ENCODE results near the gene BRINP1. TPM values are rescaled to one million over a fixed set of nuclear protein-coding genes. Genes with fewer than 3 reads are reported as not detected.

Gene BRINP1
- total RNA-seq, 1 experiment from 2014 or later: 42.7 TPM

DNA sequence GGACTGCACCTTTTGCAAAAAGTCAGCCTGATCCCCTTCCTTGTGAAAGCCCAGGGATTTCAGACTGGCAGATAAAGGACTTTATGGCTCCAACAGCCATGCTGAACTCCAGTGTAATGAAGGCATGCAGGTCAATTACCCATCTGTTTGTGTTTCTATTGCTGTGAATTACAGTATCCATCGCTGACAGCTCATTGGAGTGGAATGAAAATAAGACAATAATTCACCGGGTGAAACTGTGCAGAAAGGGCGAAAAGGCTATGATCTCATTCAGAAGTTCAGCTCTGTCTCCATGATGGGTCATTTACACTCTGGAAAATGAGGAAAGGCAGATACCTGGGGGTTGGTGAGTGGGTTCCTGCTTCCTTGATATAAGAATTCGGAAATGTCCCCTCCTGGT, 148.0 kb downstream of the BRINP1 start:
- Histone ChIP-seq H3K27me3 (no peaks in the 10 kb centered on the region), H3K4me1 (peaks cover 16% of the 10 kb centered on the region), H3K4me3 (no peak overlapping the region), H3K9me3 (replicated peaks) (no peaks in the 10 kb centered on the region), H3K27ac (no peak overlapping the region), H3K36me3 (0 out of 2 replicates have a peak, but pooled peaks cover 3% of the 10 kb centered on the region)
- DNase-seq: no peak

DNA sequence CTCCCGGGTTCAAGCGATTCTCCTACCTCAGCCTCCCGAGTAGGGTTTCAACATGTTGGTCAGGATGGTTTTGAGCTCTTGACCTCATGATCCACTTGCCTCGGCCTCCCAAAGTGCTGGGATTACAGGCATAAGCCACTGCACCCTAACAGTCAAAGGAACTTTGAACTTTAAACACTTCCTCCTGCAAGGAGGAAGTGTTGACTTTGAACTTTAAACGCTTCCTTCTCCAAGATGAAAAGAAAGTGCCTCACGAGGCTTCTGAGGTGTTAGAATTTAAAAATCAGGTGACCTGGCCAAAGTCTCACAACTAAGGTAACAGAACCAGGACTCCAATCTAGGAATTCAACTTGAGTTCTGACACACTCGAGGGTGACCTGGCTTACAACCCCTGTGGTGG, 150.9 kb downstream of the BRINP1 start:
- H3K9me3 ChIP-seq (replicated peaks): no peaks in the 10 kb centered on the region
- H3K27ac ChIP-seq: no peak overlapping the region
- no peak for DNase-seq
- no peaks in the 10 kb centered on the region for H3K27me3 ChIP-seq
- H3K4me3 ChIP-seq: no peak overlapping the region
- peaks cover 3% of the 10 kb centered on the region for H3K4me1 ChIP-seq
- 0 out of 2 replicates have a peak, but pooled peaks cover 8% of the 10 kb centered on the region for H3K36me3 ChIP-seq

DNA sequence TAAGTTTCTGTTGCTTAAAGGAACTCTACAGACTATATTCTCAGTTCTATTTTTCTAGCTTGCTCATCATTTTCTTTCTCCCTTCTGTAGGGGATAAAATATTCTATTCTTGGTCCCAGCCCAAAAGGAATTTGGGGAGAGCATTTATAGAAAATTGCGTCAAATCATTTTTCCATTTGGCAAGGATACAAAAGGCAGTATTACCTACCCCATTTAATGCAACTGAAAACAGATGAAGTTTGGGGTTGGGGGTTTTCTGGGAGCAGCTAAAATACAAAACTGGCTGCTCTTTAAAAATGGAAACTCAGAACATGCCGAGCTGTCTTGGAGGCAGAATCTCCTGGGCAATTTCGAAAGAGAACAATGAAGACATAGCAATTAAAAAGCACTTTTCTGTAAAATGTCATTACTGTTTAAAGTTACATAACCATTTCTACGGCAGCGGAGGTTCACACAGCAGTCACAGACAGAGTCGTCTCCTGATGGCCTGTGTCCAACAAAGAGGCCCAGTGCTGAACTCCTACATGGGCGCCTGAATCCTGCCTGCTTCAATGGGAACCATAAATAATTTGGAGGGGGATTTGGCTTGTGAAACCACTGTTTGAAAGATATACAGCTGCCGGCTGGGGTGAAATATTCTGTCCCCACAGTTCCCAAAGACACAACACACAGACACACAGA, 152.4 kb downstream of the BRINP1 start:
- no peak overlapping the region for H3K4me3 ChIP-seq
- H3K9me3 ChIP-seq (replicated peaks): no peaks in the 10 kb centered on the region
- DNase-seq: peak; percentile 61 to 81

DNA sequence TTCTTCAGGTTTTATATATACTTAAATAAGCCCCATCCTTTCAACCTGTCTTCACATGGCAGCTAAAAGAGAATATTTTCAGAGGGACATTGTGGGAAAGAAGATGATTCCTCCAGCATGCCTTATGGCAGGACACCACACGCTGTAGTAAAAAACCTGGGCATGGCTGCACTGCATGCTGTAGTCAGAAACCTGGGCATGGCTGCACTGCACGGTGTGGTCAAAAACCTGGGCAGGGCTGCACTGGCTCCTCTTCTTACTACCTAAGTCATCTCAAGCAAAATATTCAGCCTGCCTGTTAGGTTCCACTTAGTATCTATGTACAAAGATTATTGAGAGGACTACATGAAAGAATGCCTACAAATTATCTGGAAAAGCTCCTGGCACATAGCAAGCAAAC, 153.6 kb downstream of the BRINP1 start:
- H3K27ac ChIP-seq: no peak overlapping the region
- H3K4me1 ChIP-seq: peaks cover 3% of the 10 kb centered on the region; the same call in 1 of the 2 replicates
- DNase-seq: no peak

More for the DNA sequence above, 152.4 kb downstream of the BRINP1 start:
- Histone ChIP-seq H3K4me1 (peaks cover 3% of the 10 kb centered on the region; the same call in 1 of the 2 replicates), H3K27me3 (no peaks in the 10 kb centered on the region), H3K27ac (peak overlapping the region; percentile 23; the same call in 1 of the 2 replicates), H3K36me3 (peaks cover 17% of the 10 kb centered on the region)

DNA sequence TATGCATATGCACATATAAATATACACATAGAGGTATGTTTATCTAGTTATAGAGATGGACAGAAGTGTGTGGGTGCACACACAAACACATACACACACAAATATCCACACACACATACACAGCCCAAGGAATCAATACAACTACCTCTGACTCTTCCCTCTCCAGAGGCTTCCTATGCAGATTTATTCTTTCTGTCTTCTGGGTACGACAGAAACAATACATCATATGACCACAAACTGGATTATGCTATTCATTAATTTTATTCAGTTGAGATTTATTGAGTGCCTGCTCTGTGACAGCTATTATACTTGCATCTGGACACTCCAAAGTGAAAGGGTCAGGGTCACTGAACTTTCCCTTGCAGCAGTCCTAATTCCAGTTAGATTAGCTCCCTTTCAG, 155.8 kb downstream of the BRINP1 start:
- Histone ChIP-seq H3K36me3 (peaks cover 21% of the 10 kb centered on the region), H3K27me3 (no peaks in the 10 kb centered on the region), H3K4me1 (peaks cover 3% of the 10 kb centered on the region; the same call in 1 of the 2 replicates), H3K4me3 (no peak overlapping the region), H3K27ac (no peak overlapping the region), H3K9me3 (replicated peaks) (no peaks in the 10 kb centered on the region; the same call in 1 of the 2 replicates)
- no peak for DNase-seq

More for the DNA sequence above, 153.6 kb downstream of the BRINP1 start:
- Histone ChIP-seq H3K9me3 (replicated peaks) (no peaks in the 10 kb centered on the region; the same call in 1 of the 2 replicates), H3K27me3 (no peaks in the 10 kb centered on the region), H3K4me3 (no peak overlapping the region), H3K36me3 (peaks cover 19% of the 10 kb centered on the region)

DNA sequence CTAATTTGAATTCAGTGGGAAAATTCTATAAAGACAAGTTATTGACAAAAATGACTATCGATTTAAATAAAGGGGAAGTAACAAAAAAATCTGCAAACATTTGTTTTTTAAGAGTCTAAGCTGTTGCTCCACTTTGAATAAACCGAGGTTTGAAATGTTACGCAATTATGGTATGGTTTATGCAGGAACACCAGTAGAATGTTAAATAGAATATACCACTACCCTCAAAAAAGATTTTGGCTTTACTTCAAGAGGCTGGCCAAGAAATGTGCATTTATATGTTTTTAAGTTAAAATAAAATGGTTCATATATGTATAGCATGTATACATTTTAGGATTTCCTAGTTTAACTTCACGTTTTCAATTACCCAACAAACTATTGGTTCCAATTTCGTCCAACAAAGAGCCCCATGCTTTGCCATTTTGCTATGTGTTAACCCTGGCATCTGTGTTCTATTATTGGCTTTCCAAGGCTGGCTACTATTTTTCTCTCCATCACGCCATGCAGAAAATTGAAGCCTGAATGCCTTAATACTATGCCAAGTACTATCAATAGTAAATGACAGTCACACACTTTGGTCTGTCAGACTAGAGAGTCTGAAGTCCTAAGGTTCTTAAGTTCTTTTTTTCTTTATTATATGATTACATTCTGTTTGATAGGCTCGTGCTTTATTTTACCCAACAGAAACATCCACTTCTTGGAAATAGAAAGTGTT, 171.2 kb downstream of the BRINP1 start:
- H3K9me3 ChIP-seq (replicated peaks): no peaks in the 10 kb centered on the region; the same call in 1 of the 2 replicates
- H3K36me3 ChIP-seq: peaks cover 2% of the 10 kb centered on the region
- no peak overlapping the region for H3K27ac ChIP-seq
- H3K4me1 ChIP-seq: no peaks in the 10 kb centered on the region
- H3K27me3 ChIP-seq: no peaks in the 10 kb centered on the region
- no peak for DNase-seq
- H3K4me3 ChIP-seq: no peak overlapping the region

DNA sequence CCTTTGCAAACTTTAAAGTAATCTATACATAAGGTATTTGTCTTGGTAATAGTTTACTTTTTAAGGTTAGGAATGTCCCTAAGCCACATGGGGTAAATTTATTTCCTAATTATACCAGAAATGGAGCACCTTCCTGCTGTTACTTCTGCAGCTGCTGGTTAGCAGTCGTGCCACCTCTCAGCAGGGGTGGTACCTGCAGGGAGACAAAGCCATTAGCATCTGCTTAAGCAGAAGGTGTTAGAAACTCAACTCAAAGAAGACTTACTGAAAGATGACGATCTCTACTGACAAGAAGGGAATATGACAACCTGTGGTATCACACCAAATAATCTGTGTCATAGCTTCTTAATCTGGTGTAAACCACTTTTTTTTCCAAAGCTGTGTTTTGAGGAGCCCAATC, 173.7 kb downstream of the BRINP1 start:
- no peak for DNase-seq
- no peaks in the 10 kb centered on the region for H3K27me3 ChIP-seq
- no peaks in the 10 kb centered on the region for H3K4me1 ChIP-seq
- no peak overlapping the region for H3K4me3 ChIP-seq
- H3K9me3 ChIP-seq (replicated peaks): no peaks in the 10 kb centered on the region; the same call in 1 of the 2 replicates
- H3K27ac ChIP-seq: no peak overlapping the region
- H3K36me3 ChIP-seq: no peaks in the 10 kb centered on the region; the same call in none of the 2 replicates

DNA sequence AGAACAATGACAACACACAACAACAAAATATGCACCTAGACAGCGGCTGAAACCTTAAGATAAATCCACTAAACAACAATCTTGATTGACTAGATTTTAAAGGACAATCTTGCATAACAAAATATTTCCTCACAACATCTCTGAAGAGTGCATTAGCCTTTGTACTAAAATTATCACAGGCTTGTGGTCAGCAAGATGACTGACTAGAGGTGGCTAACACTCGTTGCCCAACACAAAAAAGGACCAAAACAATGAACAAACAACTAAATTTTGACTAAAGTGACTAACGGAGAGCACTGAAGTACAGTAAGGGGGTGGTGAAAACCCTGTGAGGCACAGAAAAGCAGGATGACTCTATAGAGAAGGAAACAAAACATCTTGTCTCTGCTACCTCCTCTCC, 183.9 kb downstream of the BRINP1 start:
- Histone ChIP-seq H3K9me3 (replicated peaks) (0 out of 2 replicates have a peak, but pooled peaks cover 2% of the 10 kb centered on the region), H3K4me1 (no peaks in the 10 kb centered on the region), H3K36me3 (peaks cover 7% of the 10 kb centered on the region), H3K27ac (no peak overlapping the region), H3K4me3 (no peak overlapping the region), H3K27me3 (no peaks in the 10 kb centered on the region)
- DNase-seq: no peak

DNA sequence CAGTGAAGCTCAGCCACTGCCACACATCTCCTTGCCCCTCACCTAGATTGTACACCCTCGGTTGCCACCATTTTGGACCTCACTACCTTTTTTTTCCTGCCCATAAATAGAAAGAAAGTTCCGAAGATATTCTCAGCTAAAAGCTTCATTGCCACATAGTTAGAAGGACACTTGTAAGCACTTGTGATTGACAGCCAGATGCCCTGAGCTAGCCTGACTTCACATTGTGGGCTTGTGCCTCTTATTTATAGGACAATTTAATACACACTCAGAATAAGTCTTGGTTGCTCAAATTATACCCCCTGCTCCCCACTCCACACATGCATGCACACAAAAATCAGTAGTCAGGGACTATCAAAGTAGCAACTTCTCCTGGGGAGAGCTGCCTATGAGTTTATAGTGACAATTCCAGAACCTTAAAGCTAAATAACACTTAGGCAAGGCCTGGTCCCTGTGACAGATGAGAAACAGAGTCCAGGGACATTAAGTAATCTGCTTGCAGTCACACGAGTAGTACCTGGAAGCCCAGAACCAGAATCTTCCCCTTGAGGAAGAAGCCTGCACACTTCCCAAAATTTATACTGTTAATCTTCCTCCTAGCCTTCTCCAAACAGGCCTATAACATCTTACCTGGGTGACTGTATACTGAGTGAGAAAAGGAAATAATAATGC, 184.8 kb downstream of the BRINP1 start:
- Histone ChIP-seq H3K36me3 (peaks cover 4% of the 10 kb centered on the region), H3K27ac (no peak overlapping the region), H3K27me3 (no peaks in the 10 kb centered on the region), H3K4me1 (no peaks in the 10 kb centered on the region), H3K4me3 (no peak overlapping the region), H3K9me3 (replicated peaks) (0 out of 2 replicates have a peak, but pooled peaks cover 2% of the 10 kb centered on the region)
- no peak for DNase-seq

DNA sequence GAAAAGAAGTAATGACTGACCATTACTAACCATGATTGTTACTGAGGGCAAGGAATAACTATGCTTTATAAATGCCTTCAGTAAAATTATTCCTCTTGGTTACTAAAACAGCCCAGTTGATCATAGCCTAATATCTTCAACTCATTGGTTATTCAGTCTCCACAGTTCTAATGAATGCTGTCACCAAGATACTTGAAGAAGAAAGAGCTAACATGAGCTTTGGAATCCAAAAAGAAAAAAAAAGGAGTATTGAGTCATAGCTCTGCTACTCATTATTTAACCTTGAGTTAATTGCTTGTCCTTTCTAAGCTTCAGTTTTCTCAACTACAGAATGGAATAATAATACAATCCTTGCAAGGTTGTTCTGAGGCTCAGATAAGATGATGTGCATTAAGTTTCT, 187.7 kb downstream of the BRINP1 start:
- no peaks in the 10 kb centered on the region; the same call in 1 of the 2 replicates for H3K36me3 ChIP-seq
- no peak overlapping the region for H3K27ac ChIP-seq
- DNase-seq: no peak
- H3K4me3 ChIP-seq: no peak overlapping the region
- 0 out of 2 replicates have a peak, but pooled peaks cover 2% of the 10 kb centered on the region for H3K9me3 ChIP-seq (replicated peaks)
- no peaks in the 10 kb centered on the region for H3K4me1 ChIP-seq
- H3K27me3 ChIP-seq: no peaks in the 10 kb centered on the region

DNA sequence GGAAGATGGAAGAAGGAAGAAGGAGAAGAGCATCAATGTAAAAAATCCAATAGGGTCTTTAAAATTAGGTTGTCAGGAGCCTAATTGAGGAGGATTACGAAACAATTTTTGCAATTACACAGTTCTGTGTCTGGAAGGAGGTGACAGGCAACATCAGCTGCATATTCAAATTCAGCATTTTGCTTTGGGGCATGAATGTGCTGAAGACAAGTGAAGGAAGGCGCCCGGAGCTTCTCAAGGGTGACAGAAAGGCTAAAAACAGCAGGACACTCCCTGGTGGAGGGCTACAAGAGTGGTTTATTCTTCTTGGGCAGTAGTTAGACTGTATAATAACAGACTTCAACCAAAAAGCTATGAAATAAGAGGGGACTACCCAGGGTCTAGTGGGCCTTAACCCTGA, 188.3 kb downstream of the BRINP1 start:
- H3K27ac ChIP-seq: no peak overlapping the region
- H3K4me1 ChIP-seq: no peaks in the 10 kb centered on the region
- no peak for DNase-seq
- no peaks in the 10 kb centered on the region; the same call in 1 of the 2 replicates for H3K36me3 ChIP-seq
- H3K27me3 ChIP-seq: no peaks in the 10 kb centered on the region
- H3K4me3 ChIP-seq: no peak overlapping the region
- 0 out of 2 replicates have a peak, but pooled peaks cover 2% of the 10 kb centered on the region for H3K9me3 ChIP-seq (replicated peaks)

DNA sequence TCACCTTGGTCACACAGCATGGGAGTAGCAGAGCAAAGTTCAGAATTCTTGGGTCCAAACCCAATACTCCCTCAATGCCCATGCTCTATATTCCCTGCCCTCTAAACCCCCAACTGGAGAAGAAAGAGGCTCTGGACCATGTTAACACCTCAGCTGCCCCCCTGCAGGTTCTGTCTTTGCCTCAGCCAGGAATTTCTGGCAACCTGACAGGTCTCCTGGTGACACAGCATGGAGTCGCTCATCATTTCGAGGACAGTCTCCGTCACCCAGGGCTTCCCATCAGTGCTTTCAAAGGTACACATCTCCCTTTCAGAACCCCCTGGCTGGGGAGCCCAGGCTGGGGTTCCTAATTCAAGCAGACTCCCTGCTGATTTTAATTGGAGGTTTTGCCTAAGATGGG, 189.5 kb downstream of the BRINP1 start:
- no peaks in the 10 kb centered on the region for H3K4me1 ChIP-seq
- no peaks in the 10 kb centered on the region; the same call in 1 of the 2 replicates for H3K36me3 ChIP-seq
- no peaks in the 10 kb centered on the region for H3K27me3 ChIP-seq
- no peak overlapping the region for H3K27ac ChIP-seq
- 0 out of 2 replicates have a peak, but pooled peaks cover 2% of the 10 kb centered on the region for H3K9me3 ChIP-seq (replicated peaks)
- H3K4me3 ChIP-seq: no peak overlapping the region
- no peak for DNase-seq

DNA sequence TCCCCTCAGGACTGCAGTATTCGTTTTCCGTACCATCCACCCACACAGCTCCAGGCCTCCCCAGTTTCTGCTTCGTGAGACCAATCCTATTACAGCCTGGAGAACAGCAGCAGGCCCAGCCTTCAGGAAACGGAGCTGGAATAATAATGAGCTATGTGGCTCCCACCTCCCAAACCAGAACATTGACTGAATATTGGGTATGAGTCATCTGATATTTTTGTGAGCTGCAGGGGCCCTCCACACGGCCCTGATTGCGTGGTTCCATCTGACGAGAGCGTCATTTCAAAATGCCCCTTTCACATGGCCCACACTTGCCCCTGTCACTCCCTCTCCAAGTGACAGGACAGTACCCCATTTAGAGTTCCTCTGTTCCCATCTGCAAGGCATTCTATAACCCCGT, 192.0 kb downstream of the BRINP1 start:
- no peak for DNase-seq
- Histone ChIP-seq H3K4me3 (no peak overlapping the region), H3K36me3 (no peaks in the 10 kb centered on the region; the same call in 1 of the 2 replicates), H3K9me3 (replicated peaks) (0 out of 2 replicates have a peak, but pooled peaks cover 6% of the 10 kb centered on the region), H3K27me3 (no peaks in the 10 kb centered on the region), H3K27ac (no peak overlapping the region), H3K4me1 (no peaks in the 10 kb centered on the region)

DNA sequence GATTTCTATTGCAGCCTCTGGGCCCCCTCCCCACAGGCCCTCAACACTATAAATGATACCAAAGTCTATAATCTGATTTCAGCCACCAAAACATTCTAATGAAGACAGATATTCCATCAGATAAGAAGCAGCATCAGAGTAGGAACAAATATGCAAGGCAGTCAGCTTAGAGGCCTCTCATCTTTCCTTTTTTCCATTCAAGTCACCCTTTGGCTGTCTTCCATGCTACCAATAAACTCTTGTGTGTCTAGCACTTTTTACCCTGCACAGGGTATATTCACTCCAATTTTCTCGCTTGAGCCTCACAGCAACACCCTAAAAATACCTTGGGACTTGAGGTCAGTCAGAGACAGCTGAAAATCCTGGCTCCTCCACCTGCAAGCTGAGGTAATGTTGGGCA, 193.7 kb downstream of the BRINP1 start:
- H3K27me3 ChIP-seq: no peaks in the 10 kb centered on the region
- H3K4me1 ChIP-seq: no peaks in the 10 kb centered on the region
- no peak overlapping the region for H3K27ac ChIP-seq
- H3K9me3 ChIP-seq (replicated peaks): 0 out of 2 replicates have a peak, but pooled peaks cover 6% of the 10 kb centered on the region
- H3K4me3 ChIP-seq: no peak overlapping the region
- no peaks in the 10 kb centered on the region; the same call in 1 of the 2 replicates for H3K36me3 ChIP-seq
- DNase-seq: no peak
